Sigmoid colon (tissue), 4 donors: ENCODE measurements around the gene PARD3.

Experiments used
- CTCF ChIP-seq, 4 experiments: fragments of 450-650 bp in 3 of 4; fragments of 200-600 bp in 1 of 4; IDR thresholded peaks; one replicate each; pipeline ENCODE4 v1.5.1; 2016 to 2019; ENCODE audit warnings: antibody characterized with exemption in 4 of 4, mild to moderate bottlenecking in 3 of 4, moderate library complexity in 2 of 4
- EP300 ChIP-seq, 4 donors: sonication (generic); formaldehyde crosslinking; IDR thresholded peaks; one replicate each; pipeline ENCODE4 v1.6.1; 2017; ENCODE audit warnings: antibody characterized with exemption in 4 of 4
- POLR2A ChIP-seq, 2 donors: fragments of 450-650 bp; IDR thresholded peaks; one replicate each; pipeline ENCODE4 v1.6.1; 2016; ENCODE audit warnings: antibody characterized with exemption in 2 of 2, mild to moderate bottlenecking in 2 of 2, moderate library complexity in 2 of 2

- no peak for TF ChIP-seq CTCF (IDR thresholded peaks at IDR 0.05)
- TF ChIP-seq EP300 (IDR thresholded peaks at IDR 0.05), result no peak
- TF ChIP-seq POLR2A (IDR thresholded peaks at IDR 0.05), result no peak
Observed at GRCh38 chr10:34141032-34141680, 673.9 kb downstream of the PARD3 start.
